NCI-H748 (cell line): ENCODE measurements around the gene CBX6.
A peak's percentile ranks its signal among the peaks of the same experiment; 100 is the strongest.

Source experiments
- DNase-seq: peaks from one replicate; lab custom pipeline; 2025; ENCODE audit not compliant: unreplicated experiment; lab: John Stamatoyannopoulos, UW

Gene CBX6

DNA sequence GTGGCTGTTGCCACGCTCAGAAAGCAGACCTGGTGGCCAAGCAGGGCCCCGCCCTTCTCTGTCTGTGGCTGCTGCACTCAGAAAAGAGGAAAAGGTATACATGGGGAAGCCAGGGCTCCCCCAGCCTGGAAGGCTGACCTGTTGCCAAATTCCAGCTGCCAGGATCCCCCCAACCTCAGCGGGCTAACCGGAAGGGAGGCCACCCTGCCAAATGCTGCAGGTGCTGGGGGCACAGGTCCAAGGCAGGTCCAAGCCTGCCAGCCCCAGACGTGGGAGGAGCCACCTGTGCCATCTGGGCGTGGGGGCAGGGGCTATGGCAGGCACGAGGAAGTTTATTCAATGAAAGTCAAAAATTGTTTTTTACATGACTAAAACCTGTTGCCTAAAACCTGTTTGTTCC is 30.8 kb downstream of the CBX6 start:
- DNase-seq: peak; percentile 11

- DNase-seq: no peak
These were observed 31.9 kb downstream of the CBX6 start for GRCh38 chr22:38840129-38840528.

GRCh38 chr22:38839686-38840085 is 32.3 kb downstream of the CBX6 start:
- DNase-seq: peak; percentile 1

DNA sequence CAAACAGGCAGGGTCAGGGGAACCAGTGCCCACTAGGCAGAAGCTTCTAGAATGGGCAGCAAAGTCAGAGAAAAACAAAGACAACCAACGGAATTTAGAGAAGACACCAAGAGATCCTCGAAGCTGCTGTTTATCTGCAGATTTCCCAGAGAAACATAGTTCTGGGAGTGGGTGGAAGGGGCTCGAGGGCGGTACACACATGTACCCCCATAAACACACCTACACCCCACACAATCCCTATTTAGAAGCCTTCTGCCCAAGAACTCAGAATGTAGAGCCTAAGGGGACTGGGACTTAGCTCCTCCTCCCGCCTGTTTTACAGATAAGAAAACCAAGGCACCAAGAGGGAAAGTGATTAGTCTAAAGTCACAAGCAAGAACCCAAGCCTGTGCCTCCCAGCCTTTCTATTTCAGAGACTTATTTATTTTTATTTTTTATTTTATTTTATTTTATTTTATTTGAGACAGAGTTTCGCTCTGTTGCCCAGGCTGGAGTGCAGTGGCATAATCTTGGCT is 34.5 kb downstream of the CBX6 start:
- DNase-seq: no peak

- DNase-seq: no peak
These were observed 36.1 kb downstream of the CBX6 start for GRCh38 chr22:38835888-38836301.

GRCh38 chr22:38834991-38835390 is 37.0 kb downstream of the CBX6 start:
- DNase-seq: no peak

DNA sequence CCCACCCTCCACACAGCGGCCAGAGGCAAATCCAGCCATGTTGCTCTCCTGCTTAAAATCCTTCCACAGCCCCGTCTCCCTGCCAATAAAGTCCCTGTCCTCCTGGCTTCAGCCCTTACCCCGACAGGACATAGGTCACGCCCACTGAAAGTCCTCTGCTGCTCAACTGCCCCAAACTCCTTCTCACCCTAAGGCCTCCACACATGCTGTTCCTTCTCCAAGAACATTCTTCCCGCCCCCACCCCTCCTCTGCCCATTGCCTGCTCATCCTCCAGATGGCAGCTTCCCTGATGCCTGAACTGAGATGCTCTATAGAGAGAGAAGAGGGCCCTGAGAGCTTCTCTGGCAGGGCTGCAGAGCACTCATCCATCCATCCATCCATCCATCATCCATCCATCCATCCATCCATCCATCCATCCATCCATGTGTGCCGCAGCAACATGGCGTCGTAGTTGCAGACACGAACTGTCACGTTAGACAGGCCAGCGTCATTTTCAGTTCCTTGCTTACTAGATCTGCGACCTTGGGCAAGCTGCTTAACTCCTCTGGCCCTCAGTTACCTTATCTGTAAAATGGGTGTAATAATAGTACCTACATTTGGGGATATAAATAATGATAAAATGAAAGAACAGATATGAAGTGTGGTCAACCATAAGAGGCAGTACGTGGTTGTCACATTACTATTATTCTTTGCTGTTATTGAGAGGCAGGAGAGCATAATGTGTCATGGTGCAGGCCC is 37.6 kb downstream of the CBX6 start:
- DNase-seq: no peak

DNA sequence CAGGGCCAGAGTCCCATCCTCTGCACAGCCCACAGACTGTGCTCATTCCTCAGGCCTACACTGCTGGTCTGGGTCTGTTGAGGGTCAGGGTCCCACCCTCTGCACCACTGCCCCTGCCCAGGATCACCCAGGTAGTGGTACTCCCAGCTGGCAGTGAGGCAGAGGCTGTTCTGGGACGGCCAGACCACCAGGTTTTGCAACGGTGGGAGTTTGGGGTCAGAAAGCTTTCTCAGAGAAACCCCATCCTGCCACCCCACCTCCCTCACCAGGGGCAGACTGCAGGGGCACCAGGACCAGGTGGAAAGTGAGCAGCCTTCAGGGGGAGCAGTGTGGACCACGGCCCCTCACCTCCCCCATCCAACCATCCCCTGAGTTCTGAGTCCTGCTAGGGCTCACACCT is 39.0 kb downstream of the CBX6 start:
- DNase-seq: no peak

GRCh38 chr22:38832005-38832978 is 39.7 kb downstream of the CBX6 start:
- no peak for DNase-seq

- no peak for DNase-seq
These were observed 40.7 kb downstream of the CBX6 start for GRCh38 chr22:38831166-38831945.

GRCh38 chr22:38830845-38831108 is 41.2 kb downstream of the CBX6 start:
- DNase-seq: no peak

DNA sequence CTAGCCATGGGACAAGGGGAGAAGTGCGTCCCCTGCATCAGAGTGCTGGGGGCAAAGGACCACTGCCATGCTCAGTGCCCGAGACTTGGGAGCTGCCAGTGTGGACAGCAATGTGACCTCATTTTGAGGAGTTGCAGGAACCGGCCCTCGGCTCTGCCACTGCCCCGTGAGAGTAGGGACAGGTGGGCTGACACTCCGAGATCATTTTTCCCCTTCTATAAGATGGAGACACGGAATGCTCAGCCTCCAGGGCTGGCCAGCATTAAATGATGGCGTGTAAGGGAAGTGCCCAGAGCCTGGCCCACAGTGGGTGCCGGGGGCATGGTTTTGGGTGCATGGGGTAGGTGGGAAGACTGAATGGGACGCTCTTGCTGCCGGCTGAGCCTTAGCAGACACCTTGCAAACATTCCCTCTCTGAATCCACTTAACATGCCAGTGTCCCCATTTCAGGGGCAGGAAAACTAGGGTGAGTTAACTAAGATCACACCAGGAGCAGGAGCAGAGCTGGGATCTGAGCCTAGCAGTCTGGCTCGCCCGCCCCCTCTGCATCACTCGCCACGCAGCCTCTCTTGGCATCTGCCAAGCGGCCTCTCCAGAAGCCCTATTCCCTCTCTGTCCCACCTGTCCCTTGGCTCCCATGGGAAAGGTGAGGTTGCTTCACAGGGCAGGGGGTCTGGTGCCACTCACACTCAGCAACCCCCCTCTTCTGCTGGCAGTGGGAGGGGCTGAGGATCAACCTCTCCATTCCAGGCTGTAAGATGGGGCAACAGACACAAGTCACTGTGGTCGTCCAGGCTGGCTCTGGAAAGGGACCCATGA is 41.8 kb downstream of the CBX6 start:
- DNase-seq: no peak

GRCh38 chr22:38829485-38829884 is 42.5 kb downstream of the CBX6 start:
- DNase-seq: no peak

DNA sequence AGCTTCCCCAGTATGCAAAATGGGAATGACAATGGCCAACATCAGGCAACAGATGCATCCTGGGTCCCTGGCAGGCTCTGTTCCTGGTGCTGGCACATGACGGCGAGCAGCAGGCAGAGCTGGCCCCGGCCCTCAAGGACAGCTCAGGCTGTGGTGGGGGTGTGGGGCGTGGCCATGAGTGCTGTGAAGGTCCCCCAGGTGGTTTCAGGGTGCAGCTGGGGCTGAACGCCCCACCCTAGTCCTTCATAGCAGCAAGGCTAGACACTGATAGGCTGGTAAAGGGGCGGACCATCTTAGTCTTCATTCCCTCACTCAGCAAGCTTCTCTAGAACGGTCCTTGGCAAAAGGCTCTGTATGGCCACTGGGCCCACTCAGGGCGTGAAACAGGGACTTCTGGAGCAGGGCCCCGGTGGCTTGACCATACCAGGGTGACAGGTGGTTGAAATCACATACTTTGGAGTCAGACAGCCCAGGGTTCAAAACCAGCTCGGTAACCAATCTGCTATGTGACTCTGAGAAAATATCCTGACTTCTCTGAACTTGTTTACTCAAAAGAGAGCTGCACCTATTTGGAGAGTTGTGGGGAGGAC is 43.3 kb downstream of the CBX6 start:
- no peak for DNase-seq

DNA sequence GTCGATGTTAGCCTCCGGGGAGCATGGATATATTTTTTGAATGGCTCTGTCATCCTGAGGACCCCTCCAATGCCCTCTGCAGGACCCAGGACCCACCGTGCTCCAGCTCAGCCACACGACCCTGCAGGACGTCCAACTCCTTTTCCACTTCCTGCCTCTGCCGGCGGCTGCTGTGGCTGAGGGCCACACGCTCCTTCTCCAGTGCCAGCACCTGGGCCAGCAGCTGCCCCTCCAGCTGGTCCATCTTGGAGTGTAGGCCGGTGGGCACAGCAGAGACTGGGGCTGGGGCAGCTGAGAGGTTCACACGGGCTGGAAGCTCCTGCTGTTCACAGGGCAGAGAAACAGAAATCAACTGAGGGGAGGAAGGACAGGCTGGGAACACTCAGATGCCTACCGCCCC is 43.8 kb downstream of the CBX6 start:
- DNase-seq: no peak

- no peak for DNase-seq
These were observed 44.5 kb downstream of the CBX6 start for GRCh38 chr22:38827510-38827909.

DNA sequence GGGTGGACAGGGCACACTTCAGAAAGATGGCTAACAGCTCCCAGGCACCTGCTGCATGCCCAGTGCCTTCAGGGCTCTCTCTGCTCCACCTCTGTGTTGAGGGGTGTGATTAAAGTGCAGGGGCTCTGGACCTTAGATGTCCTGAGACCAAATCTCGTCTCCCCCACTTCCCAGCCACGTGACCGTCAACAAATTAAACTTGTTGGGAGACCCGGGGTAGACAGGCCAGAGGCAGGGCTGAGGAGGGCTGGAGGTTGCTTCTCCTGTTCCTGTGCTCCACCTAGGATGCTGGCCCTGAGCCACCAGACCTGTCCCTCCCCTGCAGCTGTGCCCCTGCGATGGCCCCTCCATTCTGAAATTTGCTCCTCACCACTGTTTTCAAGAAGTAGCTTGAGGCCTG is 45.2 kb downstream of the CBX6 start:
- no peak for DNase-seq

DNA sequence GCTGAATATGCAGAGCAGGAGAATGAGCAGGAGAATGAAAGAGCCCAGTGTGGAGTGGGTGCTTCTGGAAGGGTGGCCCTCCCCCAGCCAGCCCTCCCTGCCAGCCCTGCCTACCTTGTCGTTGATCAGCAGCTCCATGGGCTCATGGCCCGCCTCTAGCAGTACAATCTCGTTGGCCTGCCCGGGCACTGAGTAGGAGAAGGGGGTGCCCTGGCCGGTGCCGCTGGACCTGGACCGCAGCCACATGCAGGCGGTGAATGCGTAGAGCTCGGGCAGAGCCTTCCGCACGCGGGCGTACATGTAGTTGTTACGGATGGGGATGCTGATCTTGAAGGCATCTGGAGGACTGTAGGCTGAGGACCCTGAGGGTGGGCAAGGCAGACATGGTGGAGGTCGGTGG is 45.6 kb downstream of the CBX6 start:
- no peak for DNase-seq

GRCh38 chr22:38824585-38824984 is 47.4 kb downstream of the CBX6 start:
- no peak for DNase-seq

GRCh38 chr22:38823637-38824036 is 48.4 kb downstream of the CBX6 start:
- DNase-seq: no peak
